ENCODE results near the gene ACSM2A.
"Not testable (repeated sequence)": the region's sequence is repeated elsewhere in the genome, so short reads cannot be mapped to it uniquely, and the experiment has no call there.

DNA sequence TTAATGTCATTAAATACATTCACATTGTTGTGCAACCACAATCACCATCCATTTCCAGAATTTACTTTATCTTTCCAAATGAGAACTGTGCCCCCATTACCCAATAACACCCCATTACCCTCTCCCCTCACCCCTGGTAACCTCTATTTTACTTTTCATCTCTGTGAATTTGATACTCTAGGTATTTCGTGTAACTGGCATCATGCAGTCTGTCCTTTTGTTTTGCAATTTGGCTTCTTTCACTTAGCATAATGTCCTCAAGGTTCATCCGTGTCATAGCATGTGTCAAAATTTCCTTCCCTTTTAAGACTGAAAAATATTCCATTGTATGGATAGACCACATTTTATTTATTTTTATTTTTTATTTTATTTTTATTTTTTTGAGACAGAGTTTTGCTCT lies 29.6 kb upstream of the ACSM2A start:
- TF ChIP-seq, protein P1, sequence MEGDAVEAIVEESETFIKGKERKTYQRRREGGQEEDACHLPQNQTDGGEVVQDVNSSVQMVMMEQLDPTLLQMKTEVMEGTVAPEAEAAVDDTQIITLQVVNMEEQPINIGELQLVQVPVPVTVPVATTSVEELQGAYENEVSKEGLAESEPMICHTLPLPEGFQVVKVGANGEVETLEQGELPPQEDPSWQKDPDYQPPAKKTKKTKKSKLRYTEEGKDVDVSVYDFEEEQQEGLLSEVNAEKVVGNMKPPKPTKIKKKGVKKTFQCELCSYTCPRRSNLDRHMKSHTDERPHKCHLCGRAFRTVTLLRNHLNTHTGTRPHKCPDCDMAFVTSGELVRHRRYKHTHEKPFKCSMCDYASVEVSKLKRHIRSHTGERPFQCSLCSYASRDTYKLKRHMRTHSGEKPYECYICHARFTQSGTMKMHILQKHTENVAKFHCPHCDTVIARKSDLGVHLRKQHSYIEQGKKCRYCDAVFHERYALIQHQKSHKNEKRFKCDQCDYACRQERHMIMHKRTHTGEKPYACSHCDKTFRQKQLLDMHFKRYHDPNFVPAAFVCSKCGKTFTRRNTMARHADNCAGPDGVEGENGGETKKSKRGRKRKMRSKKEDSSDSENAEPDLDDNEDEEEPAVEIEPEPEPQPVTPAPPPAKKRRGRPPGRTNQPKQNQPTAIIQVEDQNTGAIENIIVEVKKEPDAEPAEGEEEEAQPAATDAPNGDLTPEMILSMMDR (IDR thresholded peaks at IDR 0.05; ENCODE audit: low read length), result not testable (repeated sequence)
- not testable (repeated sequence) for TF ChIP-seq EZH2 (optimal IDR thresholded peaks at IDR 0.05; ENCODE audit: low read depth, low read length)

Data from MM.1S (cell line).